Lower leg skin (tissue), 3 donors: ENCODE data around the gene NUP50.

Experiments
- CTCF ChIP-seq, 3 donors: fragments of 450-650 bp; IDR thresholded peaks; one replicate each; pipeline ENCODE4 v1.5.1; 2016; ENCODE audit warnings: antibody characterized with exemption in 3 of 3, mild to moderate bottlenecking in 3 of 3, moderate library complexity in 2 of 3
- POLR2A ChIP-seq, 2 donors: fragments of 450-650 bp; IDR thresholded peaks; one replicate each; pipeline ENCODE4 v1.6.1; 2016 to 2017; ENCODE audit warnings: antibody characterized with exemption in 2 of 2, mild to moderate bottlenecking in 1 of 2, moderate library complexity in 1 of 2

- no peak for TF ChIP-seq CTCF (IDR thresholded peaks at IDR 0.05)
- no peak for TF ChIP-seq POLR2A (IDR thresholded peaks at IDR 0.05)
Observed at GRCh38 chr22:45226503-45227186, 62.9 kb downstream of the NUP50 start.
